Upper lobe of left lung (tissue), 4 donors: ENCODE results near the gene PGAM2.

ENCODE experiments used
- CTCF ChIP-seq, 6 experiments: fragments of 450-650 bp in 4 of 6; fragments of 200-600 bp in 2 of 6; sonication (generic) in 2 of 6; IDR thresholded peaks; one replicate each; pipeline ENCODE4 v1.5.1; 2016 to 2019; ENCODE audit warnings: antibody characterized with exemption in 6 of 6
- EP300 ChIP-seq, 4 donors: sonication (generic); formaldehyde crosslinking; IDR thresholded peaks; one replicate each; pipeline ENCODE4 v1.5.1; 2017; ENCODE audit warnings: antibody characterized with exemption in 4 of 4, control low read depth in 2 of 4
- POLR2A ChIP-seq, 4 donors: fragments of 450-650 bp; IDR thresholded peaks; one replicate each; pipeline ENCODE4 v1.5.1; 2016 to 2017; ENCODE audit warnings: antibody characterized with exemption in 4 of 4, mild to moderate bottlenecking in 2 of 4
- POLR2AphosphoS5 ChIP-seq, 2 donors: sonication (generic); formaldehyde crosslinking; IDR thresholded peaks; one replicate each; pipeline ENCODE4 v1.5.1; 2017; ENCODE audit warnings: antibody characterized with exemption in 2 of 2

DNA sequence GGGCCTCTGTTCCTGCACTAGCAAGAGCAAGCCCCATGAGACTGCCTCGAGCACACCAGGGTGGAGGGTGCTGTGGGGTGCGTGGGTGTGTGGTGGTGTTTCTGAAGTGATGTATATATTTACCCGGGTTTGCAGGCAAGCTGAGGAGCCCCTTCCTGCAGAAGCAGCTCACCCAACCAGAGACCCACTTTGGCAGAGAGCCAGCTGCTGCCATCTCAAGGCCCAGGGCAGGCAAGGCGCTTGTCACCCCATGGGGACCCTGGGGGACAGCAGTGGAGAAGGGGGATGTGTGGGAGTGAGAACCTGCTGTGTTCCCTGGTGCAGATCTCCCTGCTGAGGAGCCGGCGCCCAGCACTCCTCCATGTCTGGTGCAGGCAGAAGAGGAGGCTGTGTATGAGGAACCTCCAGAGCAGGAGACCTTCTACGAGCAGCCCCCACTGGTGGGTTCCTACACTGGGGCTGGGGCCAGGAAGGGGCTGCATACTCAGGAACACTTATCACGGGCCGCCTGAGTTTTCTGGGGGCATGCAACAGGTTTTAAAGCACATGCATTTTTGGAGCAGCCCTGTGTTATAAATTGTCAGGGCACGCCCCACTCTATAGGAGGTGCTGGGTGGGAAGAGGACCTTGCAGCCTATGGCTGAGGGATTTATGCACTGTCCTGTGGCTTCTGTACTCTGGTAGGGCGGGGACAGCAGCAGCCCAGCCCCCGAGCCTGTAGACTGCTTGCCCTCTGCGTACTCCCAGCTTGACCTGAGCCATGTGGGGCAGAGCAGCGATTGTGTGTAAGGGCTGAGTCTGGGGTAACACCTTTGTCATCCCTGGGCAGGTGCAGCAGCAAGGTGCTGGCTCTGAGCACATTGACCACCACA is 5.9 kb downstream of the PGAM2 start:
- TF ChIP-seq CTCF (IDR thresholded peaks at IDR 0.05) (no peak), EP300 (IDR thresholded peaks at IDR 0.05) (no peak), POLR2AphosphoS5 (IDR thresholded peaks at IDR 0.05) (no peak), POLR2A (IDR thresholded peaks at IDR 0.05) (no peak)
